Activated CD4-positive, alpha-beta memory T cell treated with anti-CD3 and anti-CD28 coated beads for 36 hours (primary cell): Measurements from ENCODE around the gene DEFB123. TPM values are rescaled to one million over a fixed set of nuclear protein-coding genes. Genes with fewer than 3 reads are reported as not detected.

Source experiments
- total RNA-seq, 2 experiments: library from RNA; stranded (reverse); gene quantifications; one replicate each; pipeline ENCODE4 v1.2.3, GENCODE V29; 2021

DEFB123 gene
- total RNA-seq, 2 experiments from 2014 or later = not detected

Other genes with a start within 250 kb of the DEFB123 start
- not detected for gene DEFB115, start 183.0 kb upstream of the DEFB123 start, total RNA-seq
- gene DEFB116, start 132.0 kb upstream of the DEFB123 start, total RNA-seq = not detected
- gene DEFB118, start 72.0 kb upstream of the DEFB123 start, total RNA-seq = not detected
- gene DEFB119, start 50.0 kb upstream of the DEFB123 start, total RNA-seq = not detected
- gene DEFB121, start 34.4 kb upstream of the DEFB123 start, total RNA-seq = not detected
- not detected for gene DEFB124, start 34.5 kb downstream of the DEFB123 start, total RNA-seq
- gene REM1, start 34.7 kb downstream of the DEFB123 start, total RNA-seq = not detected
- 100 to 1,000 TPM; 110 to 111 TPM for gene HM13, start 73.8 kb downstream of the DEFB123 start, total RNA-seq
- gene ID1, start 164.7 kb downstream of the DEFB123 start, total RNA-seq = 1 to 10 TPM in 1 of 2 experiments, under 1 TPM in 1; 0.90 to 1.3 TPM
- gene COX4I2, start 197.3 kb downstream of the DEFB123 start, total RNA-seq = not detected